ENCODE data around the gene AVPR1B. TPM values are rescaled to one million over a fixed set of nuclear protein-coding genes. Genes with fewer than 3 reads are reported as not detected.

AVPR1B gene
- total RNA-seq: not detected in 2 replicates

- DNase-seq (ENCODE audit: low read depth in 2 of 2): peak; percentile 23 to 42
Observed at GRCh38 chr1:206117151-206117948, at the start of gene AVPR1B. Gene AVPR1B (minus strand): TSS chr1:206117388. CDS start chr1:206116890, 498 bp downstream.

GRCh38 chr1:206145771-206146290 lies 28.6 kb upstream of the AVPR1B start:
- no peak for DNase-seq (ENCODE audit: low read depth in 2 of 2)

GRCh38 chr1:206144605-206145004 lies 27.4 kb upstream of the AVPR1B start:
- DNase-seq (ENCODE audit: low read depth in 2 of 2): no peak

GRCh38 chr1:206143537-206144172 lies 26.5 kb upstream of the AVPR1B start:
- no peak for DNase-seq (ENCODE audit: low read depth in 2 of 2)

GRCh38 chr1:206142770-206143169 lies 25.6 kb upstream of the AVPR1B start:
- DNase-seq (ENCODE audit: low read depth in 2 of 2): no peak

- DNase-seq (ENCODE audit: low read depth in 2 of 2): no peak
Observed at GRCh38 chr1:206142011-206142410, 24.8 kb upstream of the AVPR1B start.

GRCh38 chr1:206136241-206136640 lies 19.1 kb upstream of the AVPR1B start:
- DNase-seq (ENCODE audit: low read depth in 2 of 2): no peak

- no peak for DNase-seq (ENCODE audit: low read depth in 2 of 2)
Observed at GRCh38 chr1:206135248-206135647, 18.1 kb upstream of the AVPR1B start.

GRCh38 chr1:206133751-206134415 lies 16.7 kb upstream of the AVPR1B start:
- DNase-seq (ENCODE audit: low read depth in 2 of 2): no peak

- no peak for DNase-seq (ENCODE audit: low read depth in 2 of 2)
Observed at GRCh38 chr1:206131037-206131436, 13.8 kb upstream of the AVPR1B start.

GRCh38 chr1:206128196-206128595 lies 11.0 kb upstream of the AVPR1B start:
- no peak for DNase-seq (ENCODE audit: low read depth in 2 of 2)

- DNase-seq (ENCODE audit: low read depth in 2 of 2): no peak
Observed at GRCh38 chr1:206127336-206127735, 10.1 kb upstream of the AVPR1B start.

- peak in 1 of 2 donors; percentile 26 for DNase-seq (ENCODE audit: low read depth in 2 of 2)
Observed at GRCh38 chr1:206125346-206125745, 8.2 kb upstream of the AVPR1B start.

- DNase-seq (ENCODE audit: low read depth in 2 of 2): no peak
Observed at GRCh38 chr1:206122686-206123085, 5.5 kb upstream of the AVPR1B start.

- DNase-seq (ENCODE audit: low read depth in 2 of 2): no peak
Observed at GRCh38 chr1:206121269-206121668, 4.1 kb upstream of the AVPR1B start.

GRCh38 chr1:206120406-206120805 lies 3.2 kb upstream of the AVPR1B start:
- no peak for DNase-seq (ENCODE audit: low read depth in 2 of 2)

- DNase-seq (ENCODE audit: low read depth in 2 of 2): no peak
Observed at GRCh38 chr1:206116873-206117150, 376 bp downstream of the AVPR1B start.

- no peak for DNase-seq (ENCODE audit: low read depth in 2 of 2)
Observed at GRCh38 chr1:206116191-206116872, 856 bp downstream of the AVPR1B start.

GRCh38 chr1:206115791-206116190 lies 1.4 kb downstream of the AVPR1B start:
- no peak for DNase-seq (ENCODE audit: low read depth in 2 of 2)

GRCh38 chr1:206114692-206115640 lies 2.2 kb downstream of the AVPR1B start:
- DNase-seq (ENCODE audit: low read depth in 2 of 2): no peak

All from lung microvascular endothelial cell (primary cell).